GM12874 (cell line): ENCODE data around the gene HID1.

ENCODE experiments used
- TF ChIP-seq, protein P1 (sequence below): IDR thresholded peaks from 2 replicates; pipeline ENCODE4 v1.5.1; 2011; ENCODE audit warnings: low read depth, mild to moderate bottlenecking, control low read depth, low read length, moderate library complexity; ENCODE audit not compliant: insufficient read depth

The HID1 gene

DNA sequence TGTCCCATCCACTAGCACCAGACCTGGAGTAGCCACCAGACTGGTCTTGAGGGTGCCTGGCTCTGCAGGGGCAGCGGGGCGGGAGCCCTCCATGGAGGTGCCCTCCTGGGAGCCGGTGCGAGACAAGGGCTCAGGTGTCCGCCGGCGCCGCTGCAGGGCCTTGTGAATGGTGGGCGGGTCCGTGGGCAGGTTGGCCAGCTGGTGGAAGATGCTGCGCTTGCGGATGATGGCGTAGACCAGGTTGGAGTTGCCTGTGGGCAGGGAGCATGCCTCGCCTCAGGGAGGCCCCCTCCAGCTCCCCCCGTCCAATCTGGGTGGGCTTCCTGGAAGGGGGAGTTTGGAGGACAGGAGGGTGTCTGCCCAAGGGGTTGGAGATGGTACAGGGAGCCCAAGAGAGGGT lies 18.4 kb downstream of the HID1 start:
- TF ChIP-seq, protein P1, sequence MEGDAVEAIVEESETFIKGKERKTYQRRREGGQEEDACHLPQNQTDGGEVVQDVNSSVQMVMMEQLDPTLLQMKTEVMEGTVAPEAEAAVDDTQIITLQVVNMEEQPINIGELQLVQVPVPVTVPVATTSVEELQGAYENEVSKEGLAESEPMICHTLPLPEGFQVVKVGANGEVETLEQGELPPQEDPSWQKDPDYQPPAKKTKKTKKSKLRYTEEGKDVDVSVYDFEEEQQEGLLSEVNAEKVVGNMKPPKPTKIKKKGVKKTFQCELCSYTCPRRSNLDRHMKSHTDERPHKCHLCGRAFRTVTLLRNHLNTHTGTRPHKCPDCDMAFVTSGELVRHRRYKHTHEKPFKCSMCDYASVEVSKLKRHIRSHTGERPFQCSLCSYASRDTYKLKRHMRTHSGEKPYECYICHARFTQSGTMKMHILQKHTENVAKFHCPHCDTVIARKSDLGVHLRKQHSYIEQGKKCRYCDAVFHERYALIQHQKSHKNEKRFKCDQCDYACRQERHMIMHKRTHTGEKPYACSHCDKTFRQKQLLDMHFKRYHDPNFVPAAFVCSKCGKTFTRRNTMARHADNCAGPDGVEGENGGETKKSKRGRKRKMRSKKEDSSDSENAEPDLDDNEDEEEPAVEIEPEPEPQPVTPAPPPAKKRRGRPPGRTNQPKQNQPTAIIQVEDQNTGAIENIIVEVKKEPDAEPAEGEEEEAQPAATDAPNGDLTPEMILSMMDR, result no peak

DNA sequence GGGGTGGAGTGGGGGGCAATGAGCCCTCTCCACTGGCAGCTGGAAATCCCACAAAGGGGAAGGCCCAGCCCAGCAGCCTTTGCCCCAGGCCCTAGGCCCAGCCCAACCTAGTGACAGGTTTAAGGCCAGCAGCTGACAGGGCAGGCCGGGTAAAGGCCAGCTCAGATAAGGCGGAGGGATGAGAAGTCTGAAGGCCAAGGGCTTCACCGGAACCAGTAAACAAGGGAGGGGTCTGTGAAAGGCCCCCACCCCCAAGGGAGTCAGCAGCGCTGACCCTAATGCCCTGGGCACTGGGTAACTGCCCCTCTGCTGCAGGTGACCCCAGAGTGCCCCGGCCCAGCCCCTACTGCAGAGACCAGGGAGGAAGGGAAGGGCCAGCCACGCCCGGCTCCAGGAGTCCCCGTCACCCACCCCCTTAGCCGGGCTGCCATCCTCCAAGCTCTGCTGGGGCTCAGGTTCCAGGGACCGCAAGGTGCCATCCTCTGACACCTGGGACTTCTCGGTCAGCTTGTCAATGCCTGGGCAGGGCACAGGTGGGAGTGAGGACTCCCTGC lies 19.3 kb downstream of the HID1 start:
- TF ChIP-seq, protein P1, result no peak

DNA sequence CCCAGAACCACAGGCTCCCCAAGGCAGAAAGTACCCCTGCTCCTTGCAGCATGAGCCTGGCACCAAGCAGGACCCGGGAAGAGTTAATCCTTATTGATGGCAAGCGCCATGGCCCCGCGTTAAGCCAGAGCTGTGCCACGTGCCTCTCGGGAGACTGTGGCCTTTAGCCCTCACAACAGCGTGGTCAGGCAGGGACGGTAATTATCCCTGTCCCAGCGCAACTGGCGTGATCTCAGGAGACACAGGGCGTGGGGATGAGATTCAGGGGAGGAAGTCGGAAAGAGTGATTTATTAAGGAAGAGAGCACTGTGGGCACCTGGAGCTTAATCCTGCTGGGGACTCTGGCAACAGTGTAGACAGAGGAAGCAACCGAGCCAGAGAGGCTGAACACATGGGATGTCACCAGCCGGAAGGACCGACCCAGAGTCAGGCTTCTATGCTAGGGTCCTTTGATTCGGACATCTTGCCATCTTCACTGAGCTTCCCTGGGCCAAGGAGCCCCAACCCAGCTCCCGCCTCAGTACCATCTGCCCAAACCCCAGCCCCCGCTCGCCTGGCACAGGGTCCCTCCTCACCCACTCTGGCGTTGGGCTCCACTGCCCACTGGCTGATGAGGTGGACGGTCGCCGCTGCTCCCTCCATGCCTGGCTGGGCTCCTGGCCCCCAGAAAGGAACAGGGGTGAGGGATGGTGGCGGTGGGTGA lies 20.0 kb downstream of the HID1 start:
- TF ChIP-seq, protein P1, result no peak

DNA sequence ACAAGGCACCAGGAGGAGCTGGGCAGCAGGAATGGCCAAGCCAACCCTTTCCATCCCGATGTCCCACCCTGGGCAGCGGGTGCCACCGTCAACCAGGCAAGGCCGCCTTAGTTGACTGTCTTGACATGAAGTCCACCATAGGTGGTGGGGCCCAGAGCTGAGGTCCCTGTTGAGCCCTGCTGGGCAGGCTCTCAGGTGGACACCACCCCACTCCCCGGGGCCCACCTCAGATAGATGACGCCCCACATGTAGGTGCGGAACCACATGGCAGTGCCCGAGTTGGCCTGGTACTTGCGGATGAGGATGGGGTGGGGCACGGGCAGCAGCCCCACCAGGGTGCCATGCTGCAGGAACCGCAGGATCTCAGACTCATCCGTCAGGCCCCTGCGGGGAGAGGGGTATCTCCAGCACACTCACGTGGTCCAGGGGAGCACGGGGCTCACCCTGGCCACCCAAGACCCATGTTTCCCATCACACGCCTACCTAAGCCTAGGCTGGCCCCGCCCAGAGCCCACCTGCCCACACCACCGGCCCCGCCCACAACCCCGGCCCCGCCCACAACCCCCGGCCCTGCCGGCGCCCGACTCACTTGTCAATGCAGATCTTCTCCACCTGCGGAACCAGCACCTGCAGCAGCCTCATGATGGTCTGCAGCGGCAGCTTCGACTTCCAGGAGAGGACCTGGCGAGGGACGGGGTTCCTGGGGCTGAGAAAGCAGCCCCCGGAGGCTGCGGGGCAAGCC lies 20.7 kb downstream of the HID1 start:
- TF ChIP-seq, protein P1, result no peak

DNA sequence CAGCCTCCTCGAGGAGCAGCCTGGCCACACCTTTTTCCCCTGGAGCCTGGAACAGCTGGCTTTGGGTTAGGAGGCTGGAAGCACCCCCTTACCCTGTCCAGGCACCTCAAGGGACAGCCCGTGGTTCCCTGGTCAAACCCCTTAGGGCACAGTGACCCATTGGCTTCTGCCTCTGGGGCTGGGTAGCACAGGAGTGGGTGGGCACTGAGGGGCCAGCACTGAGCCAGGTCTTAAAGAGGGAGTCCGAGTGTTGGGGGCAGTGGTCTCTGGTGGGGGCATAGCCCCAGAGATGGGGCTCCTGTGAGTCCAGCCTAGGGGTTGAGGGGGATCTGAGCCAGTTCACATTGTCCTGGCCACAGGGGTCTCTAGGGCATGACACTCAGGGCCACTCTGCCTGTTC lies 21.5 kb downstream of the HID1 start:
- TF ChIP-seq, protein P1, result no peak

DNA sequence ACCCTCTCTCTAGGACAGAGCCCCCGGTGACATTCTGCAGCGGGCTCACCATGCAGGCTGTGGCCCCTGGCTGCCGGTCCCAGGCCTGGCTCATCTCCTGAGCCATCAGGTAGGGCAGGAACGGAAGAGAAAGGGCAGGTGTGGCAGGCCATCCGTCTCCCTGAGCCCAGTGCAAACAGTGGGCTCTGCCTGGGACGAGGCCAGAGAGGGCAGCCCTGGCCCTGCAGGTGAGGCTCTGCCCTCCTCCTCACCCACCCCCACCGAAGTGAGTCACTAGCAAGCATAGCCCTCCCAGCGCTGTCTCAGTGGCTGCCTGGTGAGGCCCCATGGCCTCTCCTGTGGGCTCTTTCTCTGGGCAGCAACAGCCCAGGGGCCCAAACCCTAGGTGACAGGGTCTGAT lies 22.4 kb downstream of the HID1 start:
- TF ChIP-seq, protein P1, result no peak

DNA sequence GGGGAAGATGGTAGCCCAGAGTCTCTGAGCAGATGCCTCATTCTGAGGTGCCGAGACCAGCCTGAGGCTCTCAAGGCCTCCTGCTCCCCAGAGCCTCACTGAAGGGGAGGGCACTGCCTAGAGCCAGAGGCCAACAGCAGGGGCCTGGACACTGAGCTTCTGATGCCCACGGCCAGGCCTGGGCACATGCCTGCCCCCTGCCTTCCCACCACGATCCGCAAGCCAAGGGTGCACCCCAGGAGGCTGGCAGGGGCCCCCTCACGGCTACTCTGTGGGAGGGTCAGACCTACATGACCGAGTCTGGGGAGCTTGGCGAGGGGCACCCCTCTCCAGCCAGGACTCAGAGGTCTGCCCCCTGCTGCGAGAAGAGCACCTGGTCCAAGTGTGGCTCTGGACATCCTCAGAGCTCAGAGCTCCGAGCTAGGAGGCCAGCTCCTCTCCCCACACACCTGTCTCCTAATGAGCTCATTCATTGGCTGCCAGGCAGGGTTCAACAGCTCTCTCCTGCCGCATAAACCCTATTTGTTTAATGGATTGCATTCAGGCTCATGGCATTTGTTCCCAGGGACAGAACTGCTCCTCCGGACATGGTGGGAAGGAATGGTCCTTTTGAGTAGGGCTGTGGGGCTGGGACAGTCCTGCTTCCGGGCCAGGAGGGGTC lies 23.0 kb downstream of the HID1 start:
- TF ChIP-seq, protein P1, result no peak
